GM12878 (cell line): ENCODE data around the gene SLC3A2.

Experiments used
- CBX3 ChIP-seq: fragments of 200-600 bp; sonication (generic); IDR thresholded peaks from 2 replicates; pipeline ENCODE4 v1.6.1; 2016; ENCODE audit warnings: low read depth, borderline replicate concordance
- CTCF ChIP-seq, 3 experiments: IDR thresholded peaks in 2 of 3; conservative IDR thresholded peaks in 1 of 3; 2 replicates each; pipeline ENCODE4 v1.5.1; 2011; ENCODE audit warnings: low read depth in 3 of 3, low read length in 3 of 3, mild to moderate bottlenecking in 3 of 3, control low read depth in 2 of 3, moderate library complexity in 2 of 3, inconsistent platforms in 1 of 3, mixed read lengths in 1 of 3; ENCODE audit not compliant: control insufficient read depth in 2 of 3, insufficient read depth in 1 of 3; ENCODE audit errors: extremely low read depth in 1 of 3
- GABPA ChIP-seq: IDR thresholded peaks from 2 replicates; pipeline ENCODE4 v1.6.1; 2014; ENCODE audit warnings: antibody characterized with exemption, low read depth, mild to moderate bottlenecking, inconsistent platforms
- REST ChIP-seq: IDR thresholded peaks from 2 replicates; pipeline ENCODE4 v1.6.1; 2012; ENCODE audit warnings: mild to moderate bottlenecking, low read depth, low read length

GRCh38 chr11:62922189-62922589 lies 41.5 kb downstream of the SLC3A2 start:
- no peak for TF ChIP-seq CBX3
- no peak for TF ChIP-seq CTCF (IDR thresholded peaks at IDR 0.05 in 2 of 3, conservative IDR thresholded peaks at IDR 0.05 in 1 of 3; ENCODE audit: control insufficient read depth in 2 of 3, extremely low read depth in 1 of 3, insufficient read depth in 1 of 3, low read depth in 3 of 3, low read length in 3 of 3)
- no peak for TF ChIP-seq GABPA
- TF ChIP-seq REST, result no peak
